OCI-LY1 (cell line): Measurements from ENCODE around the gene ANKRD11.

Source experiments
- H2AFZ ChIP-seq: fragments of 200-600 bp; sonication (generic), shearing (Covaris generic); 2 replicates; pipeline ENCODE4 v1.6.0; 2014; ENCODE audit warnings: antibody characterized with exemption, mild to moderate bottlenecking, low read length
- H3F3A ChIP-seq: fragments of 200-600 bp; sonication (generic), shearing (Covaris generic); 2 replicates; pipeline ENCODE4 v1.6.0; 2014; ENCODE audit warnings: mild to moderate bottlenecking, antibody characterized with exemption, low read length, moderate library complexity; ENCODE audit not compliant: insufficient read depth
- H3K27ac ChIP-seq: fragments of 200-600 bp; sonication (generic); 2 replicates; pipeline ENCODE4 v1.5.1; 2014; ENCODE audit warnings: low read length, mixed run types, mild to moderate bottlenecking, low read depth; ENCODE audit not compliant: poor library complexity, severe bottlenecking
- H3K27me3 ChIP-seq: fragments of 200-600 bp; sonication (generic); 2 replicates; pipeline ENCODE4 v1.6.0; 2014; ENCODE audit warnings: antibody characterized with exemption, mild to moderate bottlenecking, low read length, moderate library complexity; ENCODE audit not compliant: insufficient read depth
- H3K36me3 ChIP-seq: fragments of 200-600 bp; sonication (generic); 2 replicates; pipeline ENCODE4 v1.6.1; 2014; ENCODE audit warnings: mild to moderate bottlenecking, antibody characterized with exemption, low read length, moderate library complexity, mixed read lengths; ENCODE audit not compliant: insufficient read depth
- H3K4me1 ChIP-seq: fragments of 200-600 bp; sonication (generic); 2 replicates; pipeline ENCODE4 v1.5.1; 2014; ENCODE audit warnings: mild to moderate bottlenecking, low read length, moderate library complexity; ENCODE audit not compliant: insufficient read depth, severe bottlenecking
- H3K4me2 ChIP-seq: fragments of 200-600 bp; sonication (generic), shearing (Covaris generic); 2 replicates; pipeline ENCODE4 v1.6.1; 2014; ENCODE audit warnings: low read length
- H3K4me3 ChIP-seq: fragments of 200-600 bp; sonication (generic); 2 replicates; pipeline ENCODE4 v1.5.1; 2014; ENCODE audit warnings: low read length, low read depth, mild to moderate bottlenecking, mixed read lengths; ENCODE audit not compliant: poor library complexity, severe bottlenecking
- H3K79me2 ChIP-seq: fragments of 200-600 bp; shearing (Covaris generic); 2 replicates; pipeline ENCODE4 v1.6.1; 2016; ENCODE audit warnings: mixed run types, low read length, mixed read lengths; ENCODE audit not compliant: insufficient read depth
- H3K9ac ChIP-seq: fragments of 200-600 bp; sonication (generic), shearing (Covaris generic); 2 replicates; pipeline ENCODE4 v1.6.1; 2014; ENCODE audit warnings: mild to moderate bottlenecking, low read length, mixed read lengths
- H3K9me2 ChIP-seq: fragments of 200-600 bp; sonication (generic), shearing (Covaris generic); 2 replicates; pipeline ENCODE4 v1.6.1; 2014; ENCODE audit warnings: low read depth, mild to moderate bottlenecking, low read length, mixed read lengths
- H3K9me3 ChIP-seq: fragments of 200-600 bp; shearing (Covaris generic); 2 replicates; pipeline ENCODE4 v1.6.1; 2014; ENCODE audit warnings: low read length, mixed read lengths
- H4K20me1 ChIP-seq: fragments of 200-600 bp; sonication (generic), shearing (Covaris generic); 2 replicates; pipeline ENCODE4 v1.6.0; 2016; ENCODE audit warnings: mild to moderate bottlenecking, low read length; ENCODE audit not compliant: insufficient read depth
- EZH2 ChIP-seq: fragments of 200-600 bp; sonication (generic), shearing (Covaris generic); IDR thresholded peaks from 2 replicates; pipeline ENCODE4 v1.8.0; 2017; ENCODE audit warnings: borderline replicate concordance, mixed run types, mild to moderate bottlenecking, antibody characterized with exemption, low read length, moderate library complexity, mixed read lengths
- TF ChIP-seq, protein P1 (sequence below): fragments of 200-600 bp; sonication (generic), shearing (Covaris generic); IDR thresholded peaks from 2 replicates; pipeline ENCODE4 v1.5.1; 2017; ENCODE audit warnings: mild to moderate bottlenecking, antibody characterized with exemption, low read length, moderate library complexity, mixed read lengths

ANKRD11 gene

DNA sequence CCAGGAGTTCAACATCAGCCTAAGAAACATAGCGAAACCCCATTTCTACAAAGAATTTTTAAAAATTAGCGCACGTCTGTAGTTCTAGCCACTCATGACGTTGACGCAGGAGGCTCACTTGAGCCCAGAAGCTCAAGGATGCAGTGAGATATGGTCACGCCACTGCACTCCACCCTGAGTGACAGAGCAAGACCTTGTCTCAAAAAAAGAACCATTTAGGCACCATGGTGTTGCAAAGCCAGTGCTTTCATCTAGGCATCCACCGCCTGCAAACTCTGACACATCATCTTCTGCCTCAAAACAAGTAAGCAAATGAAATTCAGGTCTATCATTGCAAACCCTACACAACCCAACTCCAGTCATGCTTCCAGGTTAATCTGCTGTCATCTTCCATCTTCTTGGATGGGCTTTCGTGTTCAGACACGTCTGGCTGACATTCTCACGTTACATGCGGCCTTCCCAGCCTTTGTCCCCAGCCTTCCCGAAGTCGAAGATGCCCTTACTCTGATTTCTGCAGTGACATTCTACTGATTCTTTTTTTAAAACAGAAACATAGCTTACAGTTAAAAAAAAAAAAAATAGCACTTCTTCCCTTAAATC is 8.9 kb downstream of the ANKRD11 start:
- Histone ChIP-seq H3K27me3 (no peaks in the 10 kb centered on the region), H4K20me1 (peaks cover 11% of the 10 kb centered on the region; the same call in 1 of the 2 replicates), H3K9ac (no peak overlapping the region), H3F3A (no peaks in the 10 kb centered on the region), H3K9me3 (no peaks in the 10 kb centered on the region), H3K79me2 (peaks cover 94% of the 10 kb centered on the region), H3K27ac (no peak overlapping the region), H3K4me2 (no peak overlapping the region; the same call in 1 of the 2 replicates), H2AFZ (no peak overlapping the region), H3K9me2 (no peaks in the 10 kb centered on the region), H3K36me3 (peaks cover 9% of the 10 kb centered on the region; the same call in 1 of the 2 replicates), H3K4me1 (peaks cover 91% of the 10 kb centered on the region), H3K4me3 (no peak overlapping the region)
- TF ChIP-seq, protein P1, sequence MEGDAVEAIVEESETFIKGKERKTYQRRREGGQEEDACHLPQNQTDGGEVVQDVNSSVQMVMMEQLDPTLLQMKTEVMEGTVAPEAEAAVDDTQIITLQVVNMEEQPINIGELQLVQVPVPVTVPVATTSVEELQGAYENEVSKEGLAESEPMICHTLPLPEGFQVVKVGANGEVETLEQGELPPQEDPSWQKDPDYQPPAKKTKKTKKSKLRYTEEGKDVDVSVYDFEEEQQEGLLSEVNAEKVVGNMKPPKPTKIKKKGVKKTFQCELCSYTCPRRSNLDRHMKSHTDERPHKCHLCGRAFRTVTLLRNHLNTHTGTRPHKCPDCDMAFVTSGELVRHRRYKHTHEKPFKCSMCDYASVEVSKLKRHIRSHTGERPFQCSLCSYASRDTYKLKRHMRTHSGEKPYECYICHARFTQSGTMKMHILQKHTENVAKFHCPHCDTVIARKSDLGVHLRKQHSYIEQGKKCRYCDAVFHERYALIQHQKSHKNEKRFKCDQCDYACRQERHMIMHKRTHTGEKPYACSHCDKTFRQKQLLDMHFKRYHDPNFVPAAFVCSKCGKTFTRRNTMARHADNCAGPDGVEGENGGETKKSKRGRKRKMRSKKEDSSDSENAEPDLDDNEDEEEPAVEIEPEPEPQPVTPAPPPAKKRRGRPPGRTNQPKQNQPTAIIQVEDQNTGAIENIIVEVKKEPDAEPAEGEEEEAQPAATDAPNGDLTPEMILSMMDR = no peak
- TF ChIP-seq EZH2 = no peak

DNA sequence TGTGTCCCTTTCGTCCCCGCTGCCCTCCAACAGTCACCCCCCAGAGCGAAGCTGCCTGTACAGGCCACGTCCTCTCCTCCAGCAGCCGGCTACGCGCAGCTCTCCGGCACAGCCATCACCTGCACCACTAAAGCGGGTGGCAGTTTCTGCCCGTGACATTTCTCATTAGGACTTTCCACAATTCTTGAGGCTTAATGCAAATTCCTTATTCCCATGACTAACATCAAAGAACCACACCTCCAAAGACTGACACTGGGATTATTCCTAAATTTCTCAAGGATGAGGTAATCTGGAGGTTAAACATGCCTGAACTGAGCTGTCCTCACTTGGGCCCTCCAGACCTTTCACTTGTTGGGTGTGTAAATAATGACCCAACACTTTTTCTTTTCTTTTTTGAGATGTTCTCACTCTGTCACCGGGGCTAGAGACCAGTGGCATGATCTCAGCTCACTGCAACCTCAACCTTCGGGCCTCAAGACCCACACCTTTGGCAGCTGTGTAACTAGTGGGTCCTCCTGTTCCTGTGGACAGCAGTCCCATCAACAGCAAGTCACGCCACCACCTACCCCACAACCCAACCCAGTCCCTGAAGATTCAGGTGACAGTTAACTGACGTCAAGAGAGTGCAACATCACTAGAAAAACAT is 11.7 kb downstream of the ANKRD11 start:
- Histone ChIP-seq H3K9ac (no peak overlapping the region; the same call in 1 of the 2 replicates), H3K9me3 (no peaks in the 10 kb centered on the region), H3K4me3 (no peak overlapping the region), H3F3A (no peaks in the 10 kb centered on the region), H3K27me3 (no peaks in the 10 kb centered on the region), H4K20me1 (peaks cover 6% of the 10 kb centered on the region; the same call in 1 of the 2 replicates), H3K4me2 (peak overlapping the region; percentile 23), H3K9me2 (no peaks in the 10 kb centered on the region), H2AFZ (no peak overlapping the region), H3K27ac (peak overlapping the region; percentile 82), H3K79me2 (peaks cover 94% of the 10 kb centered on the region), H3K36me3 (peaks cover 9% of the 10 kb centered on the region; the same call in 1 of the 2 replicates), H3K4me1 (peaks cover 74% of the 10 kb centered on the region)
- TF ChIP-seq EZH2 = no peak
- TF ChIP-seq, protein P1 = no peak

DNA sequence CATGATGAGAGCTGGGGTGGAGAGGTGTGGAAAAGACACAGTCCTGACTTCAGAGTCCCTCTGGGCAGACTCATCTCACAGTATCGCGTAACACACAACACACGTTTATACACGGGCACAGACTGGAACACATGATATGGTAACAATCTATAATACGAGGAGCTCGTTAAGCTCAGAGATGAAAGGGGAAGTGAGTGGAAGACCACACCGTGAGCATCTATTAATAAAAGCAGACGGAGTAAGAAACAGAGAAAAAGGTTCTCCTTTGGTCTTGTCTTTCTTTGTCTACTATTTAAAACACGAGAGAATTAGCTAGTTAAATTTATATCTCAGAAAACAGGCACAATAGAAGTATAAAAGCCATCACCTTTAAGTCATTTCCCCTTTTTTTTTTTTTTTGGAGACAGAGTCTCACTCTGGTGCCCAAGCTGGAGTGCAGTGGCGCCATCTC is 13.5 kb downstream of the ANKRD11 start:
- no peak overlapping the region for H2AFZ ChIP-seq
- no peaks in the 10 kb centered on the region for H3K9me2 ChIP-seq
- H3K79me2 ChIP-seq = peaks cover 94% of the 10 kb centered on the region
- peak overlapping the region; percentile 1; the same call in 1 of the 2 replicates for H3K9ac ChIP-seq
- no peak for TF ChIP-seq EZH2
- TF ChIP-seq, protein P1 = no peak
- no peaks in the 10 kb centered on the region for H3F3A ChIP-seq
- no peaks in the 10 kb centered on the region for H3K9me3 ChIP-seq
- peak overlapping the region; percentile 82 for H3K27ac ChIP-seq
- H3K4me1 ChIP-seq = peaks cover 55% of the 10 kb centered on the region
- H3K4me2 ChIP-seq = peak overlapping the region; percentile 39
- no peaks in the 10 kb centered on the region for H3K36me3 ChIP-seq
- no peaks in the 10 kb centered on the region for H3K27me3 ChIP-seq
- H4K20me1 ChIP-seq = 0 out of 2 replicates have a peak, but pooled peaks cover 2% of the 10 kb centered on the region
- peak overlapping the region; percentile 8 for H3K4me3 ChIP-seq
